GM12878 (cell line): ENCODE data around the gene LTV1.

Experiments used
- CTCF ChIP-seq, 3 experiments: IDR thresholded peaks in 2 of 3; conservative IDR thresholded peaks in 1 of 3; 2 replicates each; pipeline ENCODE4 v1.5.1; 2011; ENCODE audit warnings: low read depth in 3 of 3, low read length in 3 of 3, mild to moderate bottlenecking in 3 of 3, control low read depth in 2 of 3, moderate library complexity in 2 of 3, inconsistent platforms in 1 of 3, mixed read lengths in 1 of 3; ENCODE audit not compliant: control insufficient read depth in 2 of 3, insufficient read depth in 1 of 3; ENCODE audit errors: extremely low read depth in 1 of 3
- EP300 ChIP-seq, 2 experiments: fragments of 150-350 bp in 1 of 2; IDR thresholded peaks; 2 replicates each; pipeline ENCODE4 v1.6.1; 2011 to 2012; ENCODE audit warnings: low read depth in 2 of 2, low read length in 2 of 2, borderline replicate concordance in 1 of 2, improper control_type of control experiment in 1 of 2, inconsistent platforms in 1 of 2; ENCODE audit not compliant: control insufficient read depth in 1 of 2
- GATAD2B ChIP-seq: fragments of 450-650 bp; conservative IDR thresholded peaks from 2 replicates; pipeline ENCODE4 v1.6.1; 2017; ENCODE audit warnings: low read depth, mild to moderate bottlenecking, moderate library complexity
- IRF3 ChIP-seq: fragments of 450-650 bp; IDR thresholded peaks from 2 replicates; pipeline ENCODE4 v1.6.1; 2014; ENCODE audit warnings: mild to moderate bottlenecking
- JUNB ChIP-seq: IDR thresholded peaks from 2 replicates; pipeline ENCODE4 v1.6.1; 2016; ENCODE audit warnings: antibody characterized with exemption, mild to moderate bottlenecking
- KLF5 ChIP-seq: fragments of 450-650 bp; IDR thresholded peaks from 2 replicates; pipeline ENCODE4 v1.6.1; 2014; ENCODE audit warnings: mild to moderate bottlenecking; ENCODE audit not compliant: partially characterized antibody
- MEF2A ChIP-seq: IDR thresholded peaks from 2 replicates; pipeline ENCODE4 v1.6.1; 2011; ENCODE audit warnings: low read depth, mild to moderate bottlenecking, low read length, moderate library complexity; ENCODE audit not compliant: insufficient read depth
- POLR2A ChIP-seq: IDR thresholded peaks from 2 replicates; pipeline ENCODE4 v1.6.1; 2011; ENCODE audit warnings: low read depth, mild to moderate bottlenecking, low read length
- POLR2AphosphoS5 ChIP-seq: IDR thresholded peaks from 2 replicates; pipeline ENCODE4 v1.6.1; 2011; ENCODE audit warnings: mild to moderate bottlenecking, low read length, inconsistent platforms
- RAD51 ChIP-seq: fragments of 450-650 bp; IDR thresholded peaks from 2 replicates; pipeline ENCODE4 v1.6.1; 2016; ENCODE audit warnings: moderate library complexity, mild to moderate bottlenecking, inconsistent platforms
- REST ChIP-seq: IDR thresholded peaks from 2 replicates; pipeline ENCODE4 v1.6.1; 2012; ENCODE audit warnings: mild to moderate bottlenecking, low read depth, low read length
- USF2 ChIP-seq: IDR thresholded peaks from 2 replicates; pipeline ENCODE4 v1.6.1; 2011; ENCODE audit warnings: low read depth, low read length, improper control_type of control experiment, borderline replicate concordance
- ZNF207 ChIP-seq: fragments of 450-650 bp; IDR thresholded peaks from 2 replicates; pipeline ENCODE4 v1.6.1; 2014; ENCODE audit warnings: antibody characterized with exemption, mild to moderate bottlenecking, borderline replicate concordance

GRCh38 chr6:143878272-143878760 lies 35.2 kb downstream of the LTV1 start:
- TF ChIP-seq KLF5 (no peak), GATAD2B (no peak), RAD51 (no peak), EP300 (IDR thresholded peaks at IDR 0.05; ENCODE audit: borderline replicate concordance in 1 of 2, control insufficient read depth in 1 of 2, low read depth in 2 of 2, low read length in 2 of 2) (no peak), MEF2A (no peak), JUNB (no peak), CTCF (IDR thresholded peaks at IDR 0.05 in 2 of 3, conservative IDR thresholded peaks at IDR 0.05 in 1 of 3; ENCODE audit: control insufficient read depth in 2 of 3, extremely low read depth in 1 of 3, insufficient read depth in 1 of 3, low read depth in 3 of 3, low read length in 3 of 3) (no peak), USF2 (no peak), POLR2A (no peak), REST (no peak), POLR2AphosphoS5 (no peak), IRF3 (no peak), ZNF207 (no peak)
